LNCaP clone FGC (cell line): ENCODE measurements around the gene SS18L1.

ENCODE experiments used
- DNase-seq: peaks from one replicate; pipeline ENCODE4 v3.0.0-alpha.2; 2011; ENCODE audit warnings: low read depth
- H3K4me3 ChIP-seq: 2 replicates; pipeline ENCODE4 v1.5.1; 2011; ENCODE audit warnings: mild to moderate bottlenecking, low read depth, low read length, control low read depth
- CTCF ChIP-seq: IDR thresholded peaks from 2 replicates; pipeline ENCODE4 v1.5.1; 2012; ENCODE audit warnings: mild to moderate bottlenecking; ENCODE audit not compliant: control insufficient read depth, insufficient read depth; ENCODE audit errors: extremely low read depth

Gene SS18L1

GRCh38 chr20:62197311-62197710 is 53.7 kb downstream of the SS18L1 start:
- no peak overlapping the region for H3K4me3 ChIP-seq
- no peak for DNase-seq
- no peak for TF ChIP-seq CTCF

GRCh38 chr20:62197801-62198200 is 54.2 kb downstream of the SS18L1 start:
- TF ChIP-seq CTCF, result no peak

GRCh38 chr20:62198496-62198895 is 54.9 kb downstream of the SS18L1 start:
- no peak for DNase-seq
- no peak for TF ChIP-seq CTCF
- H3K4me3 ChIP-seq, result no peak overlapping the region

More at GRCh38 chr20:62197801-62198200, 54.2 kb downstream of the SS18L1 start:
- DNase-seq, result no peak
- H3K4me3 ChIP-seq, result no peak overlapping the region

GRCh38 chr20:62198931-62199330 is 55.4 kb downstream of the SS18L1 start:
- no peak overlapping the region for H3K4me3 ChIP-seq
- DNase-seq, result no peak
- no peak for TF ChIP-seq CTCF

- no peak for TF ChIP-seq CTCF
- DNase-seq, result no peak
Measured at GRCh38 chr20:62200491-62201172, 57.1 kb downstream of the SS18L1 start.

GRCh38 chr20:62201173-62202082 is 57.9 kb downstream of the SS18L1 start:
- TF ChIP-seq CTCF, result no peak
- no peak overlapping the region for H3K4me3 ChIP-seq
- no peak for DNase-seq

More at GRCh38 chr20:62200491-62201172, 57.1 kb downstream of the SS18L1 start:
- H3K4me3 ChIP-seq, result no peak overlapping the region

- TF ChIP-seq CTCF, result no peak
- no peak for DNase-seq
- no peak overlapping the region for H3K4me3 ChIP-seq
Measured at GRCh38 chr20:62202083-62202395, 58.5 kb downstream of the SS18L1 start.
